Stimulated activated CD8-positive, alpha-beta memory T cell treated with anti-CD3 and anti-CD28 coated beads, Interleukin-4, amount 100 ng/mL, for 1 hour (primary cell): Measurements from ENCODE around the gene CCDC136.

ENCODE experiments used
- DNase-seq, 2 donors: peaks; one replicate each; pipeline ENCODE4 v3.0.0-alpha.2; 2020; ENCODE audit warnings: low read depth in 2 of 2, low spot score in 1 of 2

Gene CCDC136

GRCh38 chr7:128861957-128862570 is 70.3 kb downstream of the CCDC136 start:
- DNase-seq: no peak

DNA sequence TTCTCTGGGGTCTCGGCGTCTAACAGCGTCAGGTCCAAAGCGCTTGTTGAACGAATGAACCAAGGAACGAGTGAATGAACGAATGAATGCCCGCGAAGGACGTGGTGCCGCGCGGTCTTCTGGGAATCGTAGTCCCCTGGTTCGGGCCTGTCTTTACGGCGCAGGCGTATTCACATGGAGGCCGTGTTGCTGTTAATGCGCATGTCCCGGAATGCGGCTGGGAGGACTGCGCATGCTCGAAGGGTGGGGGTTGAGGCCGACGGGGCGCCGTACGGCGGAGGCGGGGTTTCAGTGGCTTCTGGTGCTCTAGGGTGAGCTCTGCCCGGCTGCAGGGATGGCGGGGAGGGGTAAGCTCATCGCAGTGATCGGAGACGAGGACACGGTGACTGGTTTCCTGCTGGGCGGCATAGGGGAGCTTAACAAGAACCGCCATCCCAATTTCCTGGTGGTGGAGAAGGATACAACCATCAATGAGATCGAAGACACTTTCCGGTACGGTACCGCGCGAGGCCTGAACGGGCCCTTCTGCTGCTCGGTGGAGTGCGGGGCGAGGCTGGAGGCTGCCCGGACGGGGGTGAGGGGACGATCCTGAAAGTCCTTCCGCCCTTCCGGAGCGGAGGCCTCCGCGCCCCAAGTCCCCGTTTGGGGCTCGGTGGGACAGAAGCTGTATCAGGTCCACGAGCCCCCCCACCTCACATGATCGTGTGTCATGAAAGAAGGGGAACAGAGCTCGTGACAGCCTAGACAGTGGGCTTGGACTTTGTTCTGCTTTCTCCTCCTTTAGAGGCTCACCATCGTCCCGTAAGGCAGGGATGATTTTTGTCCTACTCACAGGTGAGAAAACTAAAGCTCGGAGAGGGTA is 71.0 kb downstream of the CCDC136 start, which contains the start of gene ATP6V1F:
TSS of gene ATP6V1F (plus strand) at position 286 of the 862 bp plus-strand sequence. CDS start at position 335, 49 bp downstream.
- DNase-seq: peak; percentile 97 to 99

DNA sequence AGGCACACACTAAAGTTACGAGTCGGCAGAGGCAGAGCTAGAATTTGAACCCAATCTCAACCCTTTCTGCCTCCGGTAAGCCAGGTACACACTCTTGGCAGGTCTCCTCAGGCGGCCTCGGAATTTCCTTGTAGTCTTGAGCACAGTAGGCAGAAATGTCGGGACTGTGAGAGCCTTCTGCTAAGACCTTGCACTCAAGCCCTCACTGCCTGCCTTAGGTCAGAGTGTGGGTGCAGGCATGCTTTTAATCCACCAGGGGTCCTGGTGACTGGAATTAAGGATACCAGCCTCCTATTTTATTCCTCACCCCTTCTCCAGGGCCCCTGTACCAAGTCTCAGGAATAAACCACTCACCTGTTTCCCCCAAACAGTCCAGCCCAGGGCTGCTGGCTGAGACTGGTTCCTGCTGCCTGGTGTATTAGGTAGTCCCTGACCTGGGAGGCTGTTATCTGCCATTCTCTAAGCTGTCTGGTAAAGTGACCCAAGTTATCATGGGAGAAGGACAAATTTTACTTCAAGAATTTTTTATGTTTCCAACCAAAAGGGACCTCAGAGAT is 71.7 kb downstream of the CCDC136 start:
- peak in 1 of 2 donors; percentile 11 for DNase-seq

- no peak for DNase-seq
These were observed 73.5 kb downstream of the CCDC136 start for GRCh38 chr7:128865303-128865702.

GRCh38 chr7:128865996-128866877 is 74.5 kb downstream of the CCDC136 start:
- no peak for DNase-seq

DNA sequence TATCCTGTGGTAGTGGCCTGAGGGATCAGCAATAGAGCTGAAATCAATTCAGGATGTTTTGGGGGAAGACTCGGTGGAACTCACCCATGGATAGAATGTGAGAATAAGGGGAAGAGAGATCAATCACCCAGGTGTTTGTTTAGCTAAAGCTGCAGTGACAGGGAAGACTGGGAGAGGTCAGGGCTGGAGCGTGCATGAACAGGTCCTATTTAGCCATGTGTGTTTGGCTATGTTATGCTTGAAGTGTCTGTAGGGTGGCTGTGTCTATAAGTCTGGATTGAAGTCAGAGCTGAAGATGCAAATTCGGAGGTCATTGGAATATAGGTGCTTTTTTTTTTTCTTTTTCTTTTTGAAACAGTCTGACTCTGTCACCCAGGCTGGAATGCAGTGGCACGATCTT is 75.5 kb downstream of the CCDC136 start:
- DNase-seq: no peak

- no peak for DNase-seq
These were observed 76.3 kb downstream of the CCDC136 start for GRCh38 chr7:128867842-128868623.

- DNase-seq: no peak
These were observed 76.9 kb downstream of the CCDC136 start for GRCh38 chr7:128868624-128869137.

- peak in 1 of 2 donors; percentile 9 for DNase-seq
These were observed 77.6 kb downstream of the CCDC136 start for GRCh38 chr7:128869138-128869943.

- DNase-seq: no peak
These were observed 78.1 kb downstream of the CCDC136 start for GRCh38 chr7:128869944-128870285.

- no peak for DNase-seq
These were observed 79.3 kb downstream of the CCDC136 start for GRCh38 chr7:128871050-128871449.
